Measurements from ENCODE around the gene FMNL3.
A peak's percentile ranks its signal among the peaks of the same experiment; 100 is the strongest.
"Not testable (repeated sequence)": the region's sequence is repeated elsewhere in the genome, so short reads cannot be mapped to it uniquely, and the experiment has no call there.

The FMNL3 gene

DNA sequence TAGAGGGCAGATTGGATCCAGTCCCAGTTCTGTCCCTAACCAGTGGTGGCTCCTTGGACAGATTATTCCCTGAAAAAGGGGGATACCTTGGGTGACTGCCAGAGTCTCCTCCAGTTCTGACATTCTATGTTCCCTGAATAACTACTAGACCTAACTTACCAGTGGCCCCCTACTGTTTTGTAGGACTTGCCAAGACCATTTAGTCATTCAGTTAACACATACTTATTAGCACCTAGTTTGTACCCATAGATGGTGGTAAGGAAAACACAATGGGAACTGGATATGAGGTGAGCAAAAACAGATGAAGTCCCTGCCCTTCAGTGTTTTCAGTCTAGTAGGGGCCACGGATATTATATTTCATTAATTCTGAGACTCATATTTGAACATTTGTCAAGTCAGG, 80.4 kb downstream of the FMNL3 start:
- DNase-seq = no peak

DNA sequence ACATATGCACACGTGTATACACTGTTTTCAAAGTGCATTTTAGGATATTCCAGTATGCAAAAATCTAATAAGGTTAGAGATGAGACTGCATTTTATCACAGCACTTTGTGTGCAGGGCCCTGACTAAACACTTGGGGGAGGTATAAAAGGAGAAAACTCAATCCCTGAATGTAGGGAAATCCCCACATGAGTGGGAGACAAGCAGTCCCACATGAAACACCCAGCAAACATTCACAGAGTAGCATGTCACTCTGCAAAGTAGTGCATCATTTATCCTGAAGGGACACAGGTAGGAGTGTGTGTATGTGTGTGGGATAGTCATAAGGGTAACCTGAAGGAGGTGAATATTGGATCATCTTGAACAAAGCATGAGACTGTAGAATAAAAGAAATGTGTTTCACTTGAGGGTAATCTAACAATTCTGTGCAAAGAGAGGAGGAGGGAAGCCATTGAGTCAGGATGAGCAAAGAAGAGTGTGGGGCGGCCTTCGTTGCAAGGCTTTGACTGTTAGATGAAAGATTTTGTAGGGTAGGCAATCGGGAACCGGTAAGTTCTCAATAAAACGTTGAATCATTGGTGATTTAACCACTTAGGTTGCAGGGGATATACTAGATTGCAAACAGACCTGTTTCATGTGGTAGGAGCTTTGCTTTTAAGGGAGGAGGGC, 80.9 kb downstream of the FMNL3 start:
- no peak for DNase-seq

DNA sequence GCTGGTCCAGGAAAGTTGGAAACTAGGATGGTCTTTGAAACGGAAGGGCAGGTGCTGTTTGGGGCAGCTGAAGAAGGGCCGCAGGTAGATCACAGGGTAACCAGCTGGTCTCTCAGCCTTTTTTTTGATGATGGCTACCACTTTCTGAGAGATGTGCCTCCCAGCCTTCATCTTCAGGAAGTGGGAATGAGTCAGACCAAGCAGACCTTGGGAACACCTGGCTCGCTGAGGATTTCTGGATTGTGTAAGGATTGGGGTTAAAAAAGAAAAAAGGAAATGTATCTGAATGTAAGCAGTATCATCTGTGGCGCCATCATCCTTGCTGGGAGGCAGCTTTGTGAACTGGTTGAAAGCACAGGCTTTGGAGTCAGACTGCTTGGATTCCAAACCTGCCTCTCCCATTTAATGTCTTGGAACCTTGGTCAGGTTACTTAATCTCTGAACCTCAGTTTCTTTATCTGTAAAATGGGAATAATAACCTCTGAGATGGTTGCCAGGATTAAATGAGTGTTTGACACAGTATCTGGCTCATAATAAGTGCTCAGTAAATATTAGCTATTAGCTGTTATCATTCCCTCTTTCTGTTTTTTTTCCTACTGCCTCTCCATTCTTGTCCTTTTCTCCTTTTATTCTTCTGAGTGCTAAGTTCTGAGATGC, 82.2 kb downstream of the FMNL3 start:
- DNase-seq = no peak

- peak; percentile 44 for DNase-seq
Observed at GRCh38 chr12:49623142-49623904, 83.9 kb downstream of the FMNL3 start, which contains the start of gene PRPF40B. Gene PRPF40B (plus strand): TSS chr12:49623561. CDS start chr12:49623591, 30 bp downstream.

DNA sequence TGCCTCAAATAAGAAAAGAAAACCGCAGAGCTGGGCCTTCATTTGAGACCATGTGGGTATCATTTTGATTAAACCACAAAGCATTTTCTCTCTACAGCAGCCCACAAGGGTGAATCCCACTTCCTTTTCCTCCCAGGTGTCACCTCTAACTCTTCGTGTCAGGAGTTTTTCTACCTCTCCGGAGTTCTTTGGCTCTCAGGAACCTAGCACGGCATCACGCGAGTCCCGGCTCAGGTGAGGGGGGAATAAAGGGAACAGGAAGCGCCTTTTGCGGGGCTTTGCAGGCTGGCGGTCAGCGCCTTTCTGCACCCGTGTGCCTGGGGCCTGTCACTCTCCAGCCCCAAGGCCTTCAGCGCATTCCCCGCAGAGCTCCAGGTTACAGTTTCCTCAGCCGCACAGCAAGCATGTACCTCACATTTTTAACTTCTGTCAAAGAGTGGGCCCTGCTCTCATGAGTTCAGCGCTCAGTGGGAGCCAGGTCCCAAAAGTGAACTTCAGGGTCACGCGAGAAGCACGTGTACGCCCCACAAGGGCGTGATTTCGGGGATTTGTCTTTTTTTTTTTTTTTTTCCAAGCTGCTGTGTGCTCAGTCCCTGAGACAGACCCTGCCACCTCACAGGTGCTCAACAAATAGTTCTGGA, 84.6 kb downstream of the FMNL3 start:
- no peak for DNase-seq

DNA sequence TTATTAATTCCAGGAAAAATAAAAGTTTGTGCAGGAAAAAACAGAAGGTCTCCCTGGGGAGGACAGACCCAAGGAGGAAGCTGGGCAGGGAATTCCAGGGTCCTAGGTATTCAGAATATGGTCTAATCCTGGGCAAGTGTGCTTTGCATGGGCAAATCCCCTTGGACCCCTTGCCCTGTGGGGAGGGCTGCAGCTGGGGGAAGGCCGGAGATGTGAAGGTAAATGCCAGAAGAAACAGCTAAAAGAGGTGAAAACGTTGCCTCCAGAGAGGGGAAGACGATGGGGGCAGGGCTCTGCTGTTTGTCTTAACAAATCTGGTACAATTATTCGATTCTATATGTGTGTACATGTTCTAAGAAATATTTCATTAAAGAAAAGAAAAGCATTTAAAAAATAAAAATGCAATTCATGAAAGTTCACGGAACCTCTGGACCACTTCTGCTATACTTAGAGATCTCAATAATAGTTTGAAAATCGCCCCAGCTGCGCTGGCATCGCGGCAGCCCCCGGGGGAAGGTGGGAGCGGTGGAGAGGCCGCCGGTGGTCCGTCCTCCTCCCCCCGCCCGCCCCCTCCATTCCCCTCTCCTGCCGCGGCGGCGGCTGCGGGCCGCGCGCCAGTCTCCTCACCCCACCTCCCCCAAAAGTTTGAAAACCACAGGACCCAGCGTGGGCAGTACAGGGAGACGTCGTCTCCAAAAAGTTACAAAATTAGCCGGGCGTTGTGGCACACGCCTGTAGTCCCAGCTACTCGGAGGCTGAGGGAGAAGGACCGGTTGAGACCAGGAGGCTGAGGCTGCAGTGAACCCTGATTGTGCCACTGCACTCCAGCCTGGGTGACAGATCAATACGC, 85.3 kb downstream of the FMNL3 start:
- no peak for DNase-seq

DNA sequence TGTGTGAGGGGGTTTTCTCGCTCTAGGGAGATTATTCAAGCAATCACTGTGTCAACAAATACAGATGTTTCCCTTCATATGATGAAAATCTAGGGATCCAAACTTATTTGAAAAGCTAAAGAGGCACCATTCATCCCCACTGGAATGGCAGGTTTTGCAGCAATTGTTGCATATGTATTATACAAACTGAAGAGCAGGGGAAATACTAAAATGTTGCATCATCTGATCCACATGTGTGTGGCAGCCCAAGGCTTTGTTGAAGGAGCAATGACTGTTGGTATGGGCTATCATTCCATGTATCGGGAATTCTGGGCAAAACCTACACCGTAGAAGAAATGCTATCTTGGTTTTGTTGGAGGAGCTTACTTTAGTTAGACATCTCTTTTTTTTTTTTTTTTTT, 87.9 kb downstream of the FMNL3 start:
- DNase-seq = no peak

GRCh38 chr12:49618576-49618975, 88.6 kb downstream of the FMNL3 start:
- no peak for DNase-seq

DNA sequence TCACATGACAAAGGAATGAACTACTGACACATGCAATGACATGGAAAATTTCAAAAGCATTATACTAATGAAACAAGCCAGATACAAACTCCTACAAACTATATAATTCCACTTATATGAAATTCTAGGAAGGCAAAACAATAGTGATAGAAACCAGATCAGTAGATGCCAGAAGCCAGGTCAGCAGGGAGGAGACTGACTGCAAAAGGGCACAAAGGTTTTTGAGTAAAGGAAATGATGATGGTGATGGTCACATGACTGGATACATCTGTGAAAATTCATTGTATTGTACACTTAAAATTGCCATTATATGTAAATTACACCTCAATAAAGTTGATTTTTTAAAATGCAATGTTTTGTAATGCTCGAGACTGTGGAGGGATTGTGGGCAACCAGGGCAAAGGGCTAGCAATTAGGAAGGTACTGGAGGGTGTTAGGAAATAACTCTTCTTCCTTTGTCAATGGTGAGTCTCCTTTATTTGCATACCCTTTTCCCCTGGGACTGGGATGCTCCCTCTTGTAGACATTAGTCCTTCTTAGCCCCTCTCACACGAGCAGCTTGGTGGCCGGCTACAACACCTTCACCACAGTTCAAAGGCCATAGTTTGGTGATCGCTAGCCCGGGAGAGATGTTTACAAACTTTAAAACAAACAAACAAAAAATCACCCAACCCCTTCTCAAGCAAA, 90.5 kb downstream of the FMNL3 start:
- no peak for DNase-seq

- no peak for DNase-seq
Observed at GRCh38 chr12:49615725-49616124, 91.5 kb downstream of the FMNL3 start.

DNA sequence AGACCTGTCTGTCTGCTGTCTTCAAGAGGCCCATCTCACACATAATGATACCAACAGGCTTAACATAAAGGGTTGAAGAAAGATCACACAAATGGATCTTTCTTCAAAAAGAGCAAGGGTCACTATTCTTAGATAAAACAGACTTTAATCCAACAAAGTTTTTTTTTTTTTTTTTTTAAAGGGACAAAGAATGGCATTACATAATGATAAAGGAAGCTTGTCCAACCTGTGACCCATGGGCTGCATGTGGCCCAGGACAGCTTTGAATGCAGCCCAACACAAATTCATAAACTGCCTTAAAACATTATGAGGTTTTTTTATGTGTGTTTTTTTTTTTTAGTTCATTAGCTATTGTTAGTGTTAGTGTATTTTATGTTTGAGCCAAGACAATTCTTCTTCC, 95.0 kb downstream of the FMNL3 start:
- DNase-seq = no peak

GRCh38 chr12:49610785-49611184, 96.4 kb downstream of the FMNL3 start:
- DNase-seq = not testable (repeated sequence)

- DNase-seq = no peak
Observed at GRCh38 chr12:49609875-49610154, 97.4 kb downstream of the FMNL3 start.

GRCh38 chr12:49609059-49609874, 97.9 kb downstream of the FMNL3 start:
- no peak for DNase-seq

DNA sequence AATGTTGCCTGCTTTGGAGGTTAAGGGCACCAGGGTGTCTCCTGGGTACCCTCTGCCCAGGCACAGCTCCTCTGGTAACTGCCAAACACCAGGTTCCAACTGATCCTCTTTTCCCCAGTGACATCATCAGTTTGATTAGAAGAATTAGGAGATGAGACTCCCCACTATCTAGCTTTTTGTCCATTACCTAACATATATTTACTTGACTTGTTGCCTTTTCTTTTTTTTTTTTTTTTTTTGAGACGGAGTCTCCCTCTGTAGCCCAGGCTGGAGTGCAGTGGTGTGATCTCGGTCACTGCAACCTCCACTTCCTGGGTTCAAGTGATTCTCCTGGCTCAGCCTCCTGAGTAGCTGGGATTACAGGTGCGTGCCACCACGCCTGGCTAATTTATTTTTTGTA, 101.7 kb downstream of the FMNL3 start, which contains the start of gene FAM186B:
Gene FAM186B, minus strand, starts transcription at position 101 of the 400 bp plus-strand sequence. CDS start 162 bp downstream, outside the sequence.
- not testable (repeated sequence) for DNase-seq

DNA sequence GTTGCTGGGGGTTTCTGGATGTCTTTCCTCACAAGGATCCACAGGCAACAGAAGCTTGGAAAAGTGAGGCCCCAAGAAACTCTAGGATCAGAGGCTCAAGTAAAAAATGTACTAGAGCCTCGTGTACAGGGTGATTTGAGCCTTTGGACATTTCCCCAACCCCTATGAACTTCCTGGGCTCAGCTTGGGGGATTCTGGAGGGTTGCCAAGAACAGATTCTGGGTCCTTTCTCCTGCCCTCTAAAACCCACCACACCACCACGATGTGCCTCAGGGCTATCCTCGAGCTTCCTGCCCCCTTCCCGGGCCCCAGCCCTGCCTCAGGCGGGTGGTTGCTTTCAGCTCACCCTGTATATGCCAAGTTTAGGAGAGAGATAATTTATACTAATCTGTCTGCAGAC, 102.3 kb downstream of the FMNL3 start:
- no peak for DNase-seq

GRCh38 chr12:49603721-49604120, 103.5 kb downstream of the FMNL3 start:
- DNase-seq = no peak

DNA sequence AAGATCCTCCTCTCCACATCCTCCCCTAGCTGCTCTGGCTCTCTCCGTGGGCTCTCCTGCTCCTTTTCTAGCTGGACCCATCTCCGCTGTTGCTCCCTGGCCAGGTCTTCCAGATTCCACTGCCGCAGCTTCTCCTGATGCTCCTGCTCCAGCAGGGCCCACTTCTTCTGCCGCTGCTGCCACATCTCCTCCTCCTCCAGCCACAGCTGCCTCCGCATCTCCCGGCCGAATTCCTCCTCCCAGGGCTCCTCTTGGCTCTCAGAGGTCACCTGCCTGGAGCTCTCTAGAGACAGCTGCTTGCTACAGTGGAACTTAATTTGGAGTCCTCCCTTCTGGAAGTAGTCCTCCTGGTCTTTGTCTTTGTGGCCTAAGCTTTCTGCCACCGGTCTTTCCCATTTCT, 107.2 kb downstream of the FMNL3 start:
- DNase-seq = no peak

- no peak for DNase-seq
Observed at GRCh38 chr12:49598527-49598926, 108.7 kb downstream of the FMNL3 start.

GRCh38 chr12:49588721-49589516, 118.3 kb downstream of the FMNL3 start:
- no peak for DNase-seq

Measured in NCI-H2227 treated with DMSO at 0.1 percent for 48 hours (cell line).